Central memory CD8-positive, alpha-beta T cell (primary cell): Measurements from ENCODE around the gene MACROD2.

ENCODE experiments used
- ATAC-seq: fragments of 150-1000 bp; cut with Tn5 transposase; replicated peaks from 2 replicates; pipeline ENCODE4 v1.10.0; 2022; ENCODE audit warnings: mild to moderate bottlenecking, moderate FRiP score, moderate number of reproducible peaks; ENCODE audit not compliant: poor library complexity, severe bottlenecking; ENCODE audit errors: extremely low read depth
- DNase-seq, 2 donors: peaks; one replicate each; pipeline ENCODE4 v3.0.0; 2021; ENCODE audit warnings: low spot score in 2 of 2
- H3K27ac Mint-ChIP-seq: one replicate; pipeline ENCODE4 v1.8.0; 2022; ENCODE audit warnings: low read depth, mild to moderate bottlenecking, moderate library complexity, mixed read lengths
- H3K27me3 Mint-ChIP-seq: one replicate; pipeline ENCODE4 v1.8.0; 2022; ENCODE audit warnings: mixed read lengths
- H3K36me3 Mint-ChIP-seq: one replicate; pipeline ENCODE4 v1.8.0; 2022; ENCODE audit warnings: mild to moderate bottlenecking, moderate library complexity, mixed read lengths; ENCODE audit not compliant: insufficient read depth
- H3K4me1 Mint-ChIP-seq: one replicate; pipeline ENCODE4 v1.8.0; 2022; ENCODE audit warnings: mixed read lengths
- H3K4me3 Mint-ChIP-seq: one replicate; pipeline ENCODE4 v1.8.0; 2022; ENCODE audit warnings: mild to moderate bottlenecking, moderate library complexity, mixed read lengths
- H3K9me3 Mint-ChIP-seq: one replicate; pipeline ENCODE4 v1.8.0; 2022; ENCODE audit warnings: mixed read lengths

MACROD2 gene

GRCh38 chr20:15594158-15594695, 1598.9 kb downstream of the MACROD2 start:
- no peak for DNase-seq
- no peak for ATAC-seq
- H3K4me3 Mint-ChIP-seq = no peak overlapping the region
- peaks cover 5% of the 10 kb centered on the region for H3K9me3 Mint-ChIP-seq
- H3K4me1 Mint-ChIP-seq = no peaks in the 10 kb centered on the region
- H3K27ac Mint-ChIP-seq = no peak overlapping the region
- H3K36me3 Mint-ChIP-seq = no peaks in the 10 kb centered on the region
- no peaks in the 10 kb centered on the region for H3K27me3 Mint-ChIP-seq

GRCh38 chr20:15596220-15596890, 1601.0 kb downstream of the MACROD2 start:
- Mint-ChIP-seq H3K9me3 (peaks cover 14% of the 10 kb centered on the region), H3K4me1 (no peaks in the 10 kb centered on the region), H3K4me3 (no peak overlapping the region), H3K27ac (no peak overlapping the region), H3K36me3 (no peaks in the 10 kb centered on the region), H3K27me3 (no peaks in the 10 kb centered on the region)
- ATAC-seq (no peak), DNase-seq (no peak)

- no peaks in the 10 kb centered on the region for H3K36me3 Mint-ChIP-seq
- DNase-seq (no peak), ATAC-seq (no peak)
- H3K4me3 Mint-ChIP-seq = no peak overlapping the region
- H3K27ac Mint-ChIP-seq = no peak overlapping the region
- no peaks in the 10 kb centered on the region for H3K4me1 Mint-ChIP-seq
- H3K27me3 Mint-ChIP-seq = no peaks in the 10 kb centered on the region
- peaks cover 16% of the 10 kb centered on the region for H3K9me3 Mint-ChIP-seq
Observed at GRCh38 chr20:15597306-15597705, 1602.0 kb downstream of the MACROD2 start.

DNA sequence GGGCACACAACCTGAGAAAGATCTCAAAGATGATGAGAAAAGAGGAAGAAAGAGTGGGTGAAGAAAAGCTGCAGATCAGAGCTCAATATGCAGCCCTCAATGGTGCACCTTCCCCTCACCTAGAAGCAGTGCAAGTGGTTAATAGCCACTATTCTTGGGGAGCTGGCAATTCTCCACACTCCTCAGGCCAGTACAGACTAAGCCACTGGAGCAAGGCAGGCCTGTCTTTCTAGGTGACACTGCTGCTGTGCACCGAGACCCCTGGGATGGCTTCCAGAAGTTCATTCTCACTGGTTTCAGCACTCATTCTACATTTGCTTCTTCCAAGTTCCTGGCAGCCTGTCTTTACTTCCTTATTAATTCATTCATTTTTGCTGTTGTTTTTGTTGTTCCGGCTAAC, 1604.6 kb downstream of the MACROD2 start:
- no peaks in the 10 kb centered on the region for H3K36me3 Mint-ChIP-seq
- DNase-seq (no peak), ATAC-seq (no peak)
- no peak overlapping the region for H3K4me3 Mint-ChIP-seq
- H3K4me1 Mint-ChIP-seq = no peaks in the 10 kb centered on the region
- peaks cover 19% of the 10 kb centered on the region for H3K9me3 Mint-ChIP-seq
- no peaks in the 10 kb centered on the region for H3K27me3 Mint-ChIP-seq
- no peak overlapping the region for H3K27ac Mint-ChIP-seq

GRCh38 chr20:15600565-15600964, 1605.2 kb downstream of the MACROD2 start:
- H3K4me3 Mint-ChIP-seq = no peak overlapping the region
- H3K36me3 Mint-ChIP-seq = no peaks in the 10 kb centered on the region
- H3K27me3 Mint-ChIP-seq = no peaks in the 10 kb centered on the region
- no peak overlapping the region for H3K27ac Mint-ChIP-seq
- H3K9me3 Mint-ChIP-seq = peaks cover 19% of the 10 kb centered on the region
- ATAC-seq (no peak), DNase-seq (no peak)
- H3K4me1 Mint-ChIP-seq = no peaks in the 10 kb centered on the region

DNA sequence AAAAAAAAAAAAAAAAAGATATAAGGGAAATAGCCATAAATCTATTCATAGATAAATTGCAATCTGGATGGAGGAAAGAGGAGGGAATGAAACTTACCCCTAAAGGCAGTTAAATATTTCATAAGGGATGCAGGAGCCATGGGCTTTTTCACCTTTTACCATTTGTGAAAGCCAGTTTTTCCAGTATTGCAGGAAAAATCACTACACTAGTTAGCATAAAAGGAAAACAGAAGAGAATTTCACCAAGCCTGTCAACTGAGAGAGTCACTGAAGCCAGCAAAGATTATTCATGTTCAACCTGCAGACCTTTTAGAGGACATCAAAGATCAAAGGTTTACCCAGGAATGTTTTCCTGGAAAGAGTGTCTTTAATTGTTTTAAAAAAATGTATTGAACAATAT, 1608.2 kb downstream of the MACROD2 start:
- Mint-ChIP-seq H3K27ac (no peak overlapping the region), H3K4me3 (no peak overlapping the region), H3K4me1 (no peaks in the 10 kb centered on the region), H3K27me3 (no peaks in the 10 kb centered on the region), H3K36me3 (no peaks in the 10 kb centered on the region), H3K9me3 (peaks cover 28% of the 10 kb centered on the region)
- DNase-seq (no peak), ATAC-seq (no peak)

DNA sequence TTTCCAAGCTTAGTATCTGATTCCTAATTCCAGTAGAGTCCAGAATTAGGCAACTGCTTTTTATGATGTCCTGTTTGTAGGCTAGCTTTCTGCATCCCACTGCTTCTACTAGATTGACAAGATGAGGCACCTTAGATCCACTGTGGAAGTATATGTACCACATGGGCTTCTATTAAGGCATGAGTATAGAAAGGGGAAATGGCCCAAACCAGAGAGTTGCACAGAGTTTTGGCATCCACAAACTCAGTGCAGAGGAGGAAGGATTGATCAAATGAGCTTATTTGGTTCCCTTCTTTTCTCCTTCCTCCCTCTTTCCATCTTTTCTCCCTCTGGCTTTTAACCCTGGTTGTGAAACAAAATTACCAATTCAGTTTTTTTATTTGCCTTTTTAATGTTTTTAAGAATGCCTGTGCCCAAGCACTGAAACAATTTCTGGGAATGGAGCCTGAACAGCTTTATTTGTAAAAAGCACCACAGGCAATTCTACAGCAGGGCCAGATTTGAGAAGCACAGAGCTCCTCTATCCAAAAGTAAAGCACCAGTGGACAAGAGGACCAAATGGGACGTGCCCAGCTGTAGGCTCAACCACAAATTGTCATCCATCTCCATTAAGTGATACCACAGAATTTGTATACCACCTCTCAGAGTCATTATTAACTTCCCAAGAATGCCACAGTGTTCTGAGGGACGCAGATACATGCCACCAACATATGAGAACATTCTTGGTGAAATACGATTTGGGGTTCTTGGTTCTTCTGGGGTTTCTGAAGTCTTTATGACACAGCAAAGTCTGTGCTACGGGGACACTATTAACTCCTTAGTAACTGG, 1608.9 kb downstream of the MACROD2 start:
- Mint-ChIP-seq H3K36me3 (no peaks in the 10 kb centered on the region), H3K4me3 (no peak overlapping the region), H3K27me3 (no peaks in the 10 kb centered on the region), H3K4me1 (no peaks in the 10 kb centered on the region), H3K9me3 (peaks cover 34% of the 10 kb centered on the region), H3K27ac (no peak overlapping the region)
- DNase-seq (no peak), ATAC-seq (no peak)

DNA sequence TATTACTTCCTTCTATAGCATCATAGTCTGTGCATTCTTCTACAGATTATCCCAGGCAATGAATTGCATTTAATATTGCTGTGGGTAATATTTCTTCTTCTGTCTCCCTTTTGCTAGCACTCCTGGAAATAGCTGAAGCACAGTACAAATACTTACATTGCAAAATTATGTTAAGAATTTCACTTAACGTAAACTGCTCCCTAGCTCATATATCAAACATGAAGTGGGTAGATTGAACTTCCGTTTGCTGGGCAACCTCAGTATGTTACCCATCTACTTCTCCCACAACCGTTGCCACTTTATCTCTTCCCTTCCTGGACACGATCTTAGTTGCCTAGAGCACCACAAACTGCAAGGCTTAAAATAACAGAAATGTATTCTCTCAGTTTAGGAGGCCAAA, 1614.6 kb downstream of the MACROD2 start:
- Mint-ChIP-seq H3K4me3 (no peak overlapping the region), H3K27ac (no peak overlapping the region), H3K4me1 (no peaks in the 10 kb centered on the region), H3K9me3 (peaks cover 40% of the 10 kb centered on the region), H3K36me3 (no peaks in the 10 kb centered on the region), H3K27me3 (no peaks in the 10 kb centered on the region)
- DNase-seq (no peak), ATAC-seq (no peak)

- ATAC-seq = no peak
- no peak for DNase-seq
- Mint-ChIP-seq H3K4me1 (no peaks in the 10 kb centered on the region), H3K36me3 (no peaks in the 10 kb centered on the region), H3K27ac (no peak overlapping the region), H3K4me3 (no peak overlapping the region), H3K27me3 (no peaks in the 10 kb centered on the region), H3K9me3 (peaks cover 41% of the 10 kb centered on the region)
Observed at GRCh38 chr20:15610787-15611186, 1615.5 kb downstream of the MACROD2 start.

GRCh38 chr20:15611541-15611940, 1616.2 kb downstream of the MACROD2 start:
- no peak overlapping the region for H3K4me3 Mint-ChIP-seq
- no peaks in the 10 kb centered on the region for H3K27me3 Mint-ChIP-seq
- H3K4me1 Mint-ChIP-seq = no peaks in the 10 kb centered on the region

DNA sequence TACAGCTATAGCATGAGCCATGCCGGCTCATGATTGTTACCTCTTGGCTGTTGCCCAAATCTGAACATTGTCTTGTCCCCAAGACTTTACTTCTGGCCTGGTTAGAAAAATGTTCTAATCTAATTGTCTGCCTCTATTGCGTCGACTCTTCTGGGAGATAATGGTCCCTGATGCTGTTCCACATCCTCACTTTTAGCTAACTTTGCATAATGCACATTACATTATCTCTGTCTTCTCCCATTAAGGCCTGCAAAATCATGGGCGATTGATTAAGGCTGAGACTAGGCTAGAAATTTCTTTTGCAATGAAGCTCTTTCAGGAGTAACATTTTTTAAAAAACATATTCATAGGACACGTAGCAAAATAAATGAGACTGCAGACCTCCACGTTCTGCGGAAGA, 1616.9 kb downstream of the MACROD2 start:
- no peak overlapping the region for H3K27ac Mint-ChIP-seq
- ATAC-seq (no peak), DNase-seq (no peak)
- no peaks in the 10 kb centered on the region for H3K27me3 Mint-ChIP-seq
- H3K4me1 Mint-ChIP-seq = no peaks in the 10 kb centered on the region
- H3K36me3 Mint-ChIP-seq = no peaks in the 10 kb centered on the region
- H3K9me3 Mint-ChIP-seq = peaks cover 41% of the 10 kb centered on the region
- no peak overlapping the region for H3K4me3 Mint-ChIP-seq

More at GRCh38 chr20:15611541-15611940, 1616.2 kb downstream of the MACROD2 start:
- Mint-ChIP-seq H3K36me3 (no peaks in the 10 kb centered on the region), H3K27ac (no peak overlapping the region), H3K9me3 (peaks cover 38% of the 10 kb centered on the region)
- ATAC-seq = no peak
- DNase-seq = no peak

DNA sequence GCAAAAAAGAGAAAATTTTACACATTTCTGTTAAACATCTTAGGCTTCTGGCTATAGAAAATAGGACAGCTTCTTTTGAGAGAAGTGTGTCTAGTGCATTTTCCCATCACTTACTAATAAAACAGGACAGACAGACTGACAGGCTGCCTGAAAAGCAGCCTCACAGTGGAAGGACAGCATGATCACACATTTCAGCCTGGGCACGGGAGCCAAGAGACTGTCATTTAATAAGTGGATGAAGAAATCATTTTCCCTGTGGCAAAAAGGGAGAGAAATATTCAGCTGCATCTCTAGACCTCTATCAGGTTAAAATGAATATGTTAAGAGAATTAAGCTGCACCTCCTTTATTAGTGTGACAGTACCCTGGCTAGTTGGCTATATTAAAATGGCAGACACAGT, 1617.5 kb downstream of the MACROD2 start:
- no peak for ATAC-seq
- Mint-ChIP-seq H3K4me1 (no peaks in the 10 kb centered on the region), H3K27ac (no peak overlapping the region), H3K36me3 (no peaks in the 10 kb centered on the region), H3K4me3 (no peak overlapping the region), H3K9me3 (peaks cover 44% of the 10 kb centered on the region), H3K27me3 (no peaks in the 10 kb centered on the region)
- no peak for DNase-seq

GRCh38 chr20:15613530-15613929, 1618.2 kb downstream of the MACROD2 start:
- no peak for DNase-seq
- Mint-ChIP-seq H3K27ac (no peak overlapping the region), H3K4me3 (no peak overlapping the region), H3K4me1 (no peaks in the 10 kb centered on the region), H3K27me3 (no peaks in the 10 kb centered on the region), H3K9me3 (peaks cover 41% of the 10 kb centered on the region), H3K36me3 (no peaks in the 10 kb centered on the region)
- no peak for ATAC-seq
